ENCODE data around the gene AASS.

GRCh38 chr7:122140918-122141317, 3.1 kb downstream of the AASS start:
- TF ChIP-seq SRF (IDR thresholded peaks at IDR 0.05; ENCODE audit: low read depth in 2 of 2, low read length in 2 of 2) (no peak), POLR2A (IDR thresholded peaks at IDR 0.05; ENCODE audit: low read depth, low read length) (no peak), POLR2AphosphoS2 (IDR thresholded peaks at IDR 0.05; ENCODE audit: low read depth, low read length) (no peak), MLLT1 (IDR thresholded peaks at IDR 0.05) (no peak), NR2F1 (conservative IDR thresholded peaks at IDR 0.05) (no peak), CTCF (IDR thresholded peaks at IDR 0.05 in 2 of 3, conservative IDR thresholded peaks at IDR 0.05 in 1 of 3; ENCODE audit: control insufficient read depth in 2 of 3, extremely low read depth in 1 of 3, insufficient read depth in 1 of 3, low read depth in 3 of 3, low read length in 3 of 3) (no peak), EZH2 (IDR thresholded peaks at IDR 0.05; ENCODE audit: borderline replicate concordance, control insufficient read depth, low read depth, low read length) (no peak), ELK1 (IDR thresholded peaks at IDR 0.05; ENCODE audit: low read depth, low read length) (no peak), SMAD1 (IDR thresholded peaks at IDR 0.05; ENCODE audit: low read depth, partially characterized antibody) (no peak)
- TF ChIP-seq, protein P1, sequence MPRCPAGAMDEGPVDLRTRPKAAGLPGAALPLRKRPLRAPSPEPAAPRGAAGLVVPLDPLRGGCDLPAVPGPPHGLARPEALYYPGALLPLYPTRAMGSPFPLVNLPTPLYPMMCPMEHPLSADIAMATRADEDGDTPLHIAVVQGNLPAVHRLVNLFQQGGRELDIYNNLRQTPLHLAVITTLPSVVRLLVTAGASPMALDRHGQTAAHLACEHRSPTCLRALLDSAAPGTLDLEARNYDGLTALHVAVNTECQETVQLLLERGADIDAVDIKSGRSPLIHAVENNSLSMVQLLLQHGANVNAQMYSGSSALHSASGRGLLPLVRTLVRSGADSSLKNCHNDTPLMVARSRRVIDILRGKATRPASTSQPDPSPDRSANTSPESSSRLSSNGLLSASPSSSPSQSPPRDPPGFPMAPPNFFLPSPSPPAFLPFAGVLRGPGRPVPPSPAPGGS (IDR thresholded peaks at IDR 0.05; ENCODE audit: borderline replicate concordance, insufficient read depth, low read depth, low read length, poor library complexity, severe bottlenecking) = no peak

Data from GM12878 (cell line).